ENCODE results near the gene SEMA4C. TPM values are rescaled to one million over a fixed set of nuclear protein-coding genes. Genes with fewer than 3 reads are reported as not detected.

SEMA4C gene
- total RNA-seq, 1 experiment from 2014 or later: 15.4 TPM

DNA sequence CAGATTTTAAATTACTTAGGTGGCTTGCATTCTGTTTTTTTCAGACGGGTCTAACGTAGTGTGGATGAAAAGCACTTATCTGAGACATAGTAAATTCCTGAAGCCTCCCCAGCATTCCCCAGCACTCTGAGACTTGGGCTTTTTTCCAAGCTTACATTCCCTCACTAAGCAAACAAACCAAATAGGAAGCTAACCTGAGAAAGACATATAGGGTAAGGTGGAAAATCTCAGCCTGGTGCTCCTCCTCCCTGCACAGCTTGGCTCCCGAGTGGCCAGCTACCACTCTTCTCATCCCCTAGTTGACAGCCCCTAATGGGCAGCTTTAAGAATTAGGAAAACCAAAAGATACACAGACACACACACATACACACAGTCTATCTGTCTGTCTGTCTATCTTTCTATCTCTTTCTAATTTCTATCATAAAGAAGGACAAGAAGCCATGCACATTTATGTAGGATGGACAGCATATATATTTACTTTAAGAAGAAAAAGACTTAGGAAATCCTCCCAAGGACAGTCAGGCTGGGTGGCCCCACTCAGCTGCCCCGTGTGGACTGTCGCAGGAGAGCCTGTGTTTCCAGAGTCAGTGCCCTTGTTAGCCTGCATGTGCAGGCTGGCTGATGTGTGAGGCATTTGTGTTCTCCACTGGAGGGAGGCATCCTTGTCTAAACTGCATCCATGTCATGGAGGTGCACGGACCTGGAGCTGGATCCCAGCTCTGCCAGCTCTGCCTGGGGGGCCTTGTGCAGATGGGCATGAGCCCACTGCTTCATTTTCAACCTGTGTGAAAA, 45.6 kb downstream of the SEMA4C start:
- DNase-seq (ENCODE audit: low read depth): no peak

DNA sequence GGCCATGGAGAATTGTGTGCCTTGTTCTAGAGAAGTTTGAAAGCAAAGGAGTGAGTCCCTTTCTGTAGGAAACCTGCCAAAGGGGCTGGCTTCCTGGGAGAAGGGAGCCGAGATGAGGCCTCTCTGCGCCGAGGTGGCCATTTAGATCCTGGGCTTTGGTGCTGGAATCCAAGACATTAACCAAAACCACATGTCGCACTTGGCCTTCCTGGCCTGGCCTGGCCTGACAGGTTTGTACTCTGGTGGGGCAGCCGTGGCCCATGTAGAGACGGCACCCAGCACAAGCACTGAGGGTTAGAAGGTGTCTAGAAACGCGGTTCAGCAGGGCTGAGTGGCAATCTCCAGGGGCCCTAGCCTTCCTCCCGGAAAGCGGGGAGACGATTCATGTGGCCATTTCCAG, 46.7 kb downstream of the SEMA4C start:
- DNase-seq (ENCODE audit: low read depth): no peak

DNA sequence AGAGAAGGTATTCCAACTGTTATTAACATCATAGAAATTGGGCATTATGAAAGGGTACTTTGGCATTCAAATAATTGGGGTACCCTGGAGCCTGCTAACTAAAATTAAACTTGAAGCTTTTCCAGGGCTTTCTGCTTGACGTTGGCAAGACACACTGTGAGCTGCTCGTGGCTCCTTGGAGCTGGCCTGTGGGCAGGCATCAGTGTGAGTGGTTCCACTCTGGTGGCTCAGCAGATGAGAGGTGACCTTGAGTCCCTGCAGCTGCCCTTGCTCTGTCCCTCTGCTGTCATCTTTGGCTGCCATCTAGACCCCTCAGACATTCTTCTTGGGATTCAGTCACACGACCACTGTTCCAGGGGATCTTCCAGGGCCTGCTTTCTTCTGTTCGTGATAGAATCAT, 47.1 kb downstream of the SEMA4C start:
- DNase-seq (ENCODE audit: low read depth): no peak

DNA sequence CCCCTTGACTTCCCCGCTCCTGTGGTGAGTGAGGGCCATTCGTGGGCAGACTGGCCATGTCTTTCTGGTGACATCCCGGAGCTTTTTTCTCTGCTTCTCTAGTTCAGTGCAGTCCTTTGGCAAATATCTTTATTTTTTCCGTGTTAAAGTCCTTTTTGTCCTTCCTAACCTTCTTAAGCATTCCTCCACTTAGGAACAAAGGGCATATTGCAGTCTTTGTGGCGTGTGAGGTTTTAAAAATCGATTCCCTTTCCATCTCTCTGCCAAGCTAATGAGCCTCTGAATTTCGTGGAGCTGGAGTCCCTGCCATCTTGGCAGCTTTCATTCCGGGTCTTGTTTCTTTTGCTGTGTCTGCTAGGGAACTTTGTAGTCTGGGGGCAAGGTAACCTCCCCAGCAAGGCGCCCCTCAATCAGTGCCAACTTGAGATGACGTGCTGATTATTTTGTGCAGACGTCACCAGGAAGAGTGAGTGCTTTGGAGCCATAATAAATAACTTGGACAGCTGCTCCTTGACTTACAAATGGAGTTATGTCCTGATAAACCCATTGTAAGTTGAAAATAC, 48.7 kb downstream of the SEMA4C start:
- no peak for DNase-seq (ENCODE audit: low read depth)

DNA sequence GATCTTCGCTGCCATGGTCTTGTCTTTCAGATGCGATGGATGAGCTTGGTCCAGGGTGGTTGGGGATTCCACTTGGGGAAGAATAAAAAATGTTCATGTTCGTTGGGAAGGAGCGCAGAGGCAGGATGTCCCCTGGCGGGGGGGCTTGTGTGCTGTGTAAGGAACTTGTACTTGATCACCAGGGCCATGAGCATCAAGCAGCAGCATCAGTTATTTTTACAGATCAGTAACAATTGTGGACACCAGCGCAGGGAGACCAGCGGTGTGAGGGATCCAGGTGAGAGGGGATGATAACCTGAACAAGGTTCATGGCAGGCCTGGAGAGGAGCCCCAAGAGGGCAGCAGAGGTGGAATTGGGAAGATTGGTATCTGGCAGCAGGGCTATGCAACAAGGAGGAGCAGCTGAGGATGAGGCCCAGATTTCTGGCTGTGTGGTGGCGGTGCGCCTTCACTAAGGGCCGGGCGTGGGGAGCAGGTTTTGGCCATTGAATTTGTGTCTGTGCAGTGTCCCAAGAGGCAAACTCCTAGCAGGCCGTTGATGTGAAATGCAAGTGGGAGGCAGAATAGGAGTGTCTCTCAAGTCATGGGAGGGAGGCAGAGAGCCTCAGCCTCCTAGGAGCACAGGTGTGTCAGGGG, 49.9 kb downstream of the SEMA4C start:
- no peak for DNase-seq (ENCODE audit: low read depth)

DNA sequence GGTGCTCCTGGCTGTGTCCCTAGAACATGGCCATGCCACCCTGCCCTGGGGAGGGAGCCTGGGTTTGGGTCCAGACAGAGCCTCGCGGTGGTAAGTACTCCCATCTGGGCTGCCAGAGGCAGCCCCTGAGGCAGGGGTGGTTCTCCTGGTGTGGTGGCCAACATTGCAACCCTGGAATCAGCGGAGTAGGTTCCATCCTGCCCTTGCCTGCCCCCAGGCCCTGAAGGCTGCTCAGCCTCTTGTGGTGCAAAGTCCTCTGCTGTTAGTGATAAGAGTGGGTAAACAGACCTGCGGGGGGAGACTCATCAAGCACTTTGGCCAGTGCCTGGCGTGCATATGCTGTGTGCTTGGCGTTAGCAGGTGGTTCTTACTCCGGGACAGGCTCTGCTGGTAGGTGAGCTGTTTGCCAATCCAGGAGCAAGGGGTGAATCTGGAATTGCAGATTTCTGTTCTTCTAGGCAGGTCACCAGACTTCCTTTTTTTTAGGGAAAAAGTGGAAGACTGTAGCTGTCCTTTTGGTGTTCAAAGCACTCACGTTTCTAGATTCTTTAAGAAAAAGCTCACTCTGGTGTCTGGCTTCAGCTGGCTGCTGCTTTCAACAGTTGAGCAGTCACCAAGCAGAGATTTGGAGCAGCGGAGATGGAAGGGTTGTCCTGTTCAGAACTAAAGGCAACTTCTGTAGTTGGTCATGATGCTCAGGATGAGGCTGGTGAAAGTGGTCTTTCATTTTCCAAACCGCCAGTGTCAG, 50.6 kb downstream of the SEMA4C start:
- no peak for DNase-seq (ENCODE audit: low read depth)

DNA sequence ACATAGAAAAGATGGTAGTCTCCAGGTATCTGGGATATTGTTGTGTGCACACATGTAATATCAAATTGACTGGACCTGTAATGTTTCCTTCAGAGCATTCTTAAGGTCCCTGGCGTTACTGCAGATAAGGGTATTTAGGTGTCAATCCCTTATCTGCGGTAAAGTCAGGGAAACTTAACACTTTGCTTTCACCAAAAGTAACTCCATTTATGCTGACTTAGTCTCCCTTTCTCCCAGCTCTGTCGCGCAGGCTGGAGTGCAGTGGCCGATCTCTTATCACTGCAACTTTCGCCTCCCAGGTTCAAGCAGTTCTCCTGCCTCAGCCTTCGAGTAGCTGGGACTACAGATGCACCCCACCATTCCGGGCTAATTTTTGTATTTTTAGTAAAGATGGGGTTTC, 52.0 kb downstream of the SEMA4C start:
- no peak for DNase-seq (ENCODE audit: low read depth)

DNA sequence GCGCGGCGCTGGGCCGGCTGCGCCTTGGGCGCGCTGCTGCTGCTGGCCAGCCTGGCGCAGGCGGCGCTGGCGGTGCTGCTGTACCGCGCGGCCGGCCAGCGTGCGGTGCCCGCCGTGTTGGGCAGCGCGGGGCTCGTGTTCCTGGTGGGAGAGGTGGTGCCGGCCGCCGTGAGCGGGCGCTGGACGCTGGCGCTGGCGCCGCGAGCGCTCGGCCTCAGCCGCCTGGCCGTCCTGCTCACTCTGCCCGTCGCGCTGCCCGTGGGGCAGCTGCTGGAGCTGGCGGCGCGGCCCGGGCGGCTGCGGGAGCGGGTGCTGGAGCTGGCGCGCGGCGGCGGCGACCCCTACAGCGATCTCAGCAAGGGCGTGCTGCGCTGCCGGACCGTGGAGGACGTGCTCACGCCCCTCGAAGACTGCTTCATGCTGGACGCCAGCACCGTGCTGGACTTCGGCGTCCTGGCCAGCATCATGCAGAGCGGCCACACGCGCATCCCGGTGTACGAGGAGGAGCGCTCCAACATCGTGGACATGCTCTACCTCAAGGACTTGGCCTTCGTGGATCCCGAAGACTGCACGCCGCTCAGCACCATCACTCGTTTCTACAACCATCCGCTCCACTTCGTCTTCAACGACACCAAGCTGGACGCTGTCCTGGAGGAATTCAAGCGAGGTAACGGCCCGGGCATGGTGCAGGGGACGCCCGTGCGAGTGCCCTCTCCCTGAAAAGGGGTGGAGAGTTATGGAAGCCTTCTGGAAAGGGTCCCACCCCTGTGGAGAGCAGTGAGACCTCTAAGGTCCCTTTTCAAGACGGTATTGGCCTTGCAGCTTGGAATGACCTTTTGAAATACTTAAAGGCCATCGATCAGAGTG, 52.8 kb downstream of the SEMA4C start:
- no peak for DNase-seq (ENCODE audit: low read depth)

DNA sequence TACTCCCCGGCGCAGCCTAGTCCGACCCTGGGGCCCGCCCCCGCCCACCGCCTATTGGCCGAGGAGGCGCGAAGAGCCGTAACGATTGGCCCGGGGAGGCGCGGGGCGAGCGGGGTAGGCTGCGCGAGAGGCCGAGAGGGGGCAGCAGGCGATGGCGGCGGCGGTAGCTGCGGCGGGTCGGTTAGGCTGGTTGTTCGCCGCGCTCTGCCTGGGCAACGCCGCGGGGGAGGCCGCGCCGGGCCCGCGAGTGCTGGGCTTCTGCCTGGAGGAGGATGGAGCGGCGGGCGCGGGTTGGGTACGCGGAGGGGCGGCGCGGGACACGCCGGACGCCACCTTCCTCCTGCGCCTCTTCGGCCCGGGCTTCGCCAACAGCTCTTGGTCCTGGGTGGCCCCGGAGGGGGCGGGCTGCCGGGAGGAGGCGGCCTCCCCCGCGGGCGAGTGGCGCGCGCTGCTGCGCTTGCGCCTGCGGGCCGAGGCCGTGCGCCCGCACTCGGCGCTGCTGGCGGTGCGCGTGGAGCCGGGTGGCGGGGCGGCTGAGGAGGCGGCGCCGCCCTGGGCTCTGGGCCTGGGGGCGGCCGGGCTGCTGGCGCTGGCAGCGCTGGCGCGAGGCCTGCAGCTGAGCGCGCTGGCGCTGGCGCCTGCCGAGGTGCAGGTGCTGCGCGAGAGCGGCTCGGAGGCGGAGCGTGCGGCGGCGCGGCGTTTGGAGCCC, 53.6 kb downstream of the SEMA4C start, which contains the start of gene CNNM3:
Gene CNNM3 (plus strand): TSS at position 142 of the 709 bp plus-strand sequence. CDS start 10 bp downstream, at position 152.
- DNase-seq (ENCODE audit: low read depth): peak; percentile 70

DNA sequence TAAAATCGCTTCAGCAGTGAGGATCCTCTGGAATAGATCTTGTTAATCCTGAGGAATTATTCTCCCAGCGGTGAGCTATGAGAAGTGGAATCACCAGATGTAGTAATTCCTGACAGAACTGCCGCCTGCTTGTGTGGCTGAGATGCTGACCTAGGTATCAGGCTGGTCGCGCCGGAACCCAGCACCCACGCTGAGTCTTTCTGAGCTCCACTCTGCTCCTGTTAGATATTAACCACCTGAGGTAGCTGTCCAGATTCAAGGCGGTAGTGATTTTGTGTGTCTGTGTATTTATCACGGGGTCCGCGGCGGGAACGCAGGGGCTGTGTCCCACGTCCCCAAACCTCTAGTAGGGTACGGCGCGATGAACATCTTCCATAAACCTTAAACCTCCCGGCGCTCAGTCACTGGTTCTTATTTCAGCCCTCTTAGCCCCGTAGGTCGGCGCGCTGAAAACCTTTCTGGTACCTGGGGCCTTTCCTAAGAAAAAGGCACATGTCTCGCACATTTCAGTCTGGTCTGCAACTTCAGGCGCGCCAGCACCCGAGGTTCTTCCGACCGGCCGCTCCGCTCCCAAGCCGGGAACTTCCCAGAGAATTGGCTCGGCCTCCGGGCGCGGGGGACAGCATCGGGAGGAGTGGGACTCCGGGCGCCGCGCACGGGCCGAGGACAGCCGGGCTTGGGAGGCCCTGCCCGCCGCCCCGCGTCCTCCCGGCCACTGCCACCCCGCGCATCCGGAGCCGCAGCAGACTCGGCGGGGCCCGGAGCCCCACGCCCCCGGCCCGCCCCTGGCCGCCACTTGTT, 54.4 kb downstream of the SEMA4C start:
- DNase-seq (ENCODE audit: low read depth): peak; percentile 5

DNA sequence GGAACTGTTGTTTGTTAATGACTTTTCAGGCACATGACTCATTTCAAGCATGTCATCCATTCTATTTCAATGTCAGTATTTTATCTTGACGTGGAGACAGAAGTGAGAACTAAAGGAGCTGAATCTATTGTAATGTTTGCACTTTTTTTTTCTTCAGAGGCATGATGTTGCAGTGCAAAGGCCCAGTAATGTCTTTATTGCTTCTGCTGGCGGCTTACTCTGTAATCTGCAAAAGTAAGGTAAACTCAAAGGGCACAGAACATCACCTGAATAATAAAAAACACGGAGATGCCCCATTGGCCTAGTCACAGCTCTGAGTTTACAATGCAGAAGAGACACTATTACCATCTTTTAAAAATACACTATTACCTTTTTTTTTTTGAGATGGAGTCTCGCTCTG, 56.2 kb downstream of the SEMA4C start:
- DNase-seq (ENCODE audit: low read depth): no peak

DNA sequence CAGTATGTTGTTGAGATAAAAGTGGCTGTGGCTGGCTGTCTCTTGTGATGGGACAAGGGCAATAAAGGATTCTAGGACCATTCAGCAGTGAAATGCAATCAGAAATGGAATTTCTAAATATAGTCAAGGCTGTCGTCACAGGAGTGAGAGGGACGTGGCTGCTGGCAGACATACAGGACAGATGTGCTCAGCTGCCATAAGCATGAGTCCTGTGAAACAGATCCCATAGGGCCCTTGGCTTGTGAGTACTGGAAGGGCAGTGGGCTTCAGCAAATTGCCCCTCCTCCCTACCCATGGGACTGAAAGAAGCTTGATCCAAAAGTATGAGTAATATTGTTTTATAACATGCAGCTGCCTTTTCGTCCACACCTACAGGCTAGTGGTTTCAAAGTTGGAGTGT, 58.0 kb downstream of the SEMA4C start:
- no peak for DNase-seq (ENCODE audit: low read depth)

DNA sequence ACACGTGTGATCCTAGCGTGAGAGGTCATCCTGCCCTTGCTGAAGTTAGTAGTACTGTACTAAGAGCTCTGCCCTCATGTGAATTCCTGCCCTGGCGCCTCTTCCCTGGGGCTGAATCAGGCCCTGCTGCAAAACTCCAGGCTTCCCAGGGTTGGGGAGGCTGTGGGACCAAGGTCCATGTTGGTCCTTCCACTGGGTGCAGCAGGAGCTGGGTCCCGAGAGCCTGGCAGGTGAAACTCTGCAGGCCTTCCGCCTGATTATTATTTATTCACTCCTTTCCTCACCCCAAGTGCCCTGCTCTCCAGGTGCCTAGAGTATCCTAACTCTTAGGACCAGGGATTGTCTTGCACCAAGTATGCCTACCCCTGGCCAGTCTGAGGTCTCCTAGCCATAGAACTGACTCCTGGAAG, 59.1 kb downstream of the SEMA4C start:
- DNase-seq (ENCODE audit: low read depth): no peak

DNA sequence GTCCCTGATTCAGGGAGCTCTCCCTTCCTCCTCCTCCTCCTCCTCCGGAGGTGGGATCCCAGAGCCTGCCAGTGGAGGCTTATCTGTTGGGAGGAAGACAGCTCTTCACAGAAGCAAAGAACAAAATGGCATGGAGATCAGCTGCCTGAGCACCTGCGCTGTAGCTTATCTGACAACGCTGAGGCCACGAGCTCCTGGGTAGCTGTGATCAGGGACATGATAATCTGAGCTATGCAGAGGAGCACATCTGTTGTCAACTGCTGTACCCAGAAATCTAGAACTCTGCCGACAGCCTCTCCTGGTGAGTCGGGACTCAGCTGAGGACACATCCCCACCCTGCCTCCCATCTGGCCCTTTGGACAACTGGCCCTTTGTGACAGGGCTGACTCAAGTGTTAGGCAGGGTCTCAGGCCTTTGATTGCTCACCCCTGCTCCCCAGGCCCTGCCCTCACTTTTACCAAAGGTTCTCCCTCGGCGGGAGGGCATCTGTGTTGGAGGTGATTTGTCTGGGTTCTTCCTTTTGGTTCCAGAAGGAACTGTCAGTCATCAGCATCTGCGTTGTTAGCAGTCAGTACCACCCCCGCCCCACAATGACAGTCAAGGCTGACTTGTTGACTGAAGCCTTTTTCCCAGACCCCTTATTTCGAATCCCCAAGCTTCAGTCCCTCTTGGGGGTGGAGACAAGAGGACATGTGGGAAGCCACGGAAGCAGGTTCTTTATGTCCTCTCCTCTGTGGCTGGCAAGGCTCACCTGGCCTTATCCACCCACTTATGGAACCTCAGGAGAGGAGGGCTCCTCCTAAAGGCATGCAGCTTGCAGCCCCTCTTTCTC, 59.7 kb downstream of the SEMA4C start:
- no peak for DNase-seq (ENCODE audit: low read depth)

All from HT1080 (cell line).